ENCODE measurements around the gene MAPK8IP3.

Gene MAPK8IP3

GRCh38 chr16:1816396-1817275 is 110.6 kb downstream of the MAPK8IP3 start:
- Histone ChIP-seq H3K36me3 (ENCODE audit: control insufficient read depth, insufficient read depth, low read length) (peaks cover 22% of the 10 kb centered on the region), H3K9ac (ENCODE audit: low read length) (no peak overlapping the region), H3K27me3 (ENCODE audit: control insufficient read depth, insufficient read depth, low read length) (no peaks in the 10 kb centered on the region), H3K4me3 (ENCODE audit: low read length) (no peak overlapping the region), H3K27ac (ENCODE audit: low read depth, low read length) (no peak overlapping the region), H3K4me1 (ENCODE audit: control insufficient read depth, insufficient read depth, low read length) (no peaks in the 10 kb centered on the region)

- H3K27ac ChIP-seq (ENCODE audit: low read depth, low read length) = no peak overlapping the region
- no peak overlapping the region for H3K9ac ChIP-seq (ENCODE audit: low read length)
- H3K36me3 ChIP-seq (ENCODE audit: control insufficient read depth, insufficient read depth, low read length) = peaks cover 25% of the 10 kb centered on the region
These were observed 111.2 kb downstream of the MAPK8IP3 start for GRCh38 chr16:1817276-1817589.

GRCh38 chr16:1817716-1818115 is 111.7 kb downstream of the MAPK8IP3 start:
- Histone ChIP-seq H3K27me3 (ENCODE audit: control insufficient read depth, insufficient read depth, low read length) (no peaks in the 10 kb centered on the region), H3K9ac (ENCODE audit: low read length) (no peak overlapping the region), H3K4me1 (ENCODE audit: control insufficient read depth, insufficient read depth, low read length) (no peaks in the 10 kb centered on the region), H3K27ac (ENCODE audit: low read depth, low read length) (no peak overlapping the region), H3K4me3 (ENCODE audit: low read length) (no peak overlapping the region), H3K36me3 (ENCODE audit: control insufficient read depth, insufficient read depth, low read length) (peaks cover 28% of the 10 kb centered on the region)

More at GRCh38 chr16:1817276-1817589, 111.2 kb downstream of the MAPK8IP3 start:
- Histone ChIP-seq H3K4me1 (ENCODE audit: control insufficient read depth, insufficient read depth, low read length) (no peaks in the 10 kb centered on the region), H3K27me3 (ENCODE audit: control insufficient read depth, insufficient read depth, low read length) (no peaks in the 10 kb centered on the region), H3K4me3 (ENCODE audit: low read length) (no peak overlapping the region)

- Histone ChIP-seq H3K36me3 (ENCODE audit: control insufficient read depth, insufficient read depth, low read length) (peaks cover 28% of the 10 kb centered on the region), H3K4me3 (ENCODE audit: low read length) (no peak overlapping the region), H3K27me3 (ENCODE audit: control insufficient read depth, insufficient read depth, low read length) (no peaks in the 10 kb centered on the region), H3K9ac (ENCODE audit: low read length) (no peak overlapping the region), H3K27ac (ENCODE audit: low read depth, low read length) (no peak overlapping the region), H3K4me1 (ENCODE audit: control insufficient read depth, insufficient read depth, low read length) (no peaks in the 10 kb centered on the region)
These were observed 112.3 kb downstream of the MAPK8IP3 start for GRCh38 chr16:1818204-1818872.

GRCh38 chr16:1818873-1819525 is 113.0 kb downstream of the MAPK8IP3 start:
- H3K36me3 ChIP-seq (ENCODE audit: control insufficient read depth, insufficient read depth, low read length) = peaks cover 28% of the 10 kb centered on the region
- no peaks in the 10 kb centered on the region for H3K4me1 ChIP-seq (ENCODE audit: control insufficient read depth, insufficient read depth, low read length)
- no peak overlapping the region for H3K27ac ChIP-seq (ENCODE audit: low read depth, low read length)
- no peak overlapping the region for H3K9ac ChIP-seq (ENCODE audit: low read length)
- no peaks in the 10 kb centered on the region for H3K27me3 ChIP-seq (ENCODE audit: control insufficient read depth, insufficient read depth, low read length)
- no peak overlapping the region for H3K4me3 ChIP-seq (ENCODE audit: low read length)

GRCh38 chr16:1819611-1820010 is 113.6 kb downstream of the MAPK8IP3 start:
- Histone ChIP-seq H3K27ac (ENCODE audit: low read depth, low read length) (no peak overlapping the region), H3K9ac (ENCODE audit: low read length) (no peak overlapping the region), H3K4me3 (ENCODE audit: low read length) (no peak overlapping the region), H3K4me1 (ENCODE audit: control insufficient read depth, insufficient read depth, low read length) (no peaks in the 10 kb centered on the region), H3K27me3 (ENCODE audit: control insufficient read depth, insufficient read depth, low read length) (no peaks in the 10 kb centered on the region), H3K36me3 (ENCODE audit: control insufficient read depth, insufficient read depth, low read length) (peaks cover 28% of the 10 kb centered on the region)

Measured in rectal smooth muscle tissue (tissue), 1 donor.